Uterus (tissue), 4 donors: ENCODE results near the gene CDC42EP1. TPM values are rescaled to one million over a fixed set of nuclear protein-coding genes. Genes with fewer than 3 reads are reported as not detected.

Experiments used
- DNase-seq, 2 donors: peaks; one replicate each; pipeline ENCODE4 v3.0.0-alpha.2; 2019 to 2020
- H3K27ac ChIP-seq, 2 donors: fragments of 200-600 bp; sonication (generic); 1 replicate in 1 of 2; 2 replicates in 1 of 2; pipeline ENCODE4 v1.5.1; 2016 to 2018
- H3K27me3 ChIP-seq, 2 donors: fragments of 200-600 bp; sonication (generic); one replicate each; pipeline ENCODE4 v1.5.1; 2018 to 2019; ENCODE audit warnings: control low read depth in 1 of 2
- H3K36me3 ChIP-seq, 2 donors: fragments of 200-600 bp; sonication (generic); one replicate each; pipeline ENCODE4 v1.5.1; 2019; ENCODE audit warnings: control low read depth in 1 of 2
- H3K4me1 ChIP-seq, 2 donors: fragments of 200-600 bp; sonication (generic); one replicate each; pipeline ENCODE4 v1.5.1; 2018 to 2019; ENCODE audit warnings: control low read depth in 1 of 2
- H3K4me3 ChIP-seq, 2 donors: fragments of 200-600 bp; sonication (generic); 1 replicate in 1 of 2; 2 replicates in 1 of 2; pipeline ENCODE4 v1.5.1; 2018 to 2019; ENCODE audit warnings: mild to moderate bottlenecking in 1 of 2
- H3K9me3 ChIP-seq, 2 donors: fragments of 200-600 bp; sonication (generic); one replicate each; pipeline ENCODE4 v1.5.1; 2019; ENCODE audit warnings: control low read depth in 1 of 2
- CTCF ChIP-seq, 4 experiments: fragments of 200-600 bp in 2 of 4; fragments of 450-650 bp in 2 of 4; sonication (generic) in 2 of 4; IDR thresholded peaks; one replicate each; pipeline ENCODE4 v1.5.1; 2016 to 2019; ENCODE audit warnings: antibody characterized with exemption in 4 of 4, mild to moderate bottlenecking in 2 of 4, moderate library complexity in 1 of 4
- POLR2A ChIP-seq, 2 donors: fragments of 450-650 bp; IDR thresholded peaks; one replicate each; pipeline ENCODE4 v1.6.1; 2016; ENCODE audit warnings: antibody characterized with exemption in 2 of 2, mild to moderate bottlenecking in 1 of 2, moderate library complexity in 1 of 2
- intact Hi-C: fragments of 100-400 bp; cut with DNase I; formaldehyde crosslinking; loops from one replicate; pipeline ENCODE4 v1.15.1; 2023; ENCODE audit warnings: low total_unique reads
- total RNA-seq, 4 donors: library from RNA; depleted of rRNA in 3 of 4; stranded (reverse); fragments of >200 nt in 3 of 4; gene quantifications; one replicate each; pipeline versions ENCODE4 v1.1.0 to v1.2.4, GENCODE V29; 2014 to 2023
- donor health status: DM: yes; HTN: yes; CAD: no.

The CDC42EP1 gene
- total RNA-seq, 4 donors from 2014 or later, result 10.6 to 101 (median 16.5) TPM

- peak overlapping the region; percentile 97 to 98 for H3K27ac ChIP-seq
- no peaks in the 10 kb centered on the region for H3K36me3 ChIP-seq
- peak; percentile 77 to 78 for DNase-seq
- peak overlapping the region; percentile 10 to 27 for H3K4me3 ChIP-seq
- intact Hi-C loops, result loop anchor here (10.0 kb wide), 1 partner anchor 50 kb away; no protein-coding TSS in a partner anchor
- TF ChIP-seq POLR2A (IDR thresholded peaks at IDR 0.05) (no peak), CTCF (IDR thresholded peaks at IDR 0.05) (peak; percentile 64 to 82 (median 71))
- H3K27me3 ChIP-seq, result no peaks in the 10 kb centered on the region
- H3K9me3 ChIP-seq, result no peaks in the 10 kb centered on the region
- peaks cover 0 to 24% of the 10 kb centered on the region in 2 donors for H3K4me1 ChIP-seq
These were observed 15.2 kb upstream of the CDC42EP1 start for GRCh38 chr22:37544955-37545702.

GRCh38 chr22:37545703-37546436 is 14.4 kb upstream of the CDC42EP1 start:
- TF ChIP-seq POLR2A (IDR thresholded peaks at IDR 0.05), result peak; percentile 57 to 88
- TF ChIP-seq CTCF (IDR thresholded peaks at IDR 0.05), result peak in 1 of 4 experiments; percentile 7
- Histone ChIP-seq H3K4me3 (peak overlapping the region; percentile 10 to 27), H3K9me3 (no peaks in the 10 kb centered on the region), H3K27me3 (no peaks in the 10 kb centered on the region), H3K4me1 (peaks cover 0 to 31% of the 10 kb centered on the region in 2 donors), H3K36me3 (no peaks in the 10 kb centered on the region), H3K27ac (peak overlapping the region; percentile 97 to 98)
- intact Hi-C loops, result loop anchor here (10.0 kb wide), 1 partner anchor 49 kb away; no protein-coding TSS in a partner anchor
- DNase-seq, result peak; percentile 97

- Histone ChIP-seq H3K4me3 (no peak overlapping the region), H3K4me1 (peaks cover 0 to 31% of the 10 kb centered on the region in 2 donors), H3K9me3 (no peaks in the 10 kb centered on the region), H3K27me3 (no peaks in the 10 kb centered on the region), H3K27ac (peak overlapping the region; percentile 97 to 98), H3K36me3 (no peaks in the 10 kb centered on the region)
- peak in 1 of 2 donors; percentile 74 for DNase-seq
- peak in 2 of 4 experiments; percentile 8 to 16 for TF ChIP-seq CTCF (IDR thresholded peaks at IDR 0.05)
- TF ChIP-seq POLR2A (IDR thresholded peaks at IDR 0.05), result no peak
- intact Hi-C loops, result loop anchor here (10.0 kb wide), 1 partner anchor 48 kb away; no protein-coding TSS in a partner anchor
These were observed 13.6 kb upstream of the CDC42EP1 start for GRCh38 chr22:37546437-37547250.

DNA sequence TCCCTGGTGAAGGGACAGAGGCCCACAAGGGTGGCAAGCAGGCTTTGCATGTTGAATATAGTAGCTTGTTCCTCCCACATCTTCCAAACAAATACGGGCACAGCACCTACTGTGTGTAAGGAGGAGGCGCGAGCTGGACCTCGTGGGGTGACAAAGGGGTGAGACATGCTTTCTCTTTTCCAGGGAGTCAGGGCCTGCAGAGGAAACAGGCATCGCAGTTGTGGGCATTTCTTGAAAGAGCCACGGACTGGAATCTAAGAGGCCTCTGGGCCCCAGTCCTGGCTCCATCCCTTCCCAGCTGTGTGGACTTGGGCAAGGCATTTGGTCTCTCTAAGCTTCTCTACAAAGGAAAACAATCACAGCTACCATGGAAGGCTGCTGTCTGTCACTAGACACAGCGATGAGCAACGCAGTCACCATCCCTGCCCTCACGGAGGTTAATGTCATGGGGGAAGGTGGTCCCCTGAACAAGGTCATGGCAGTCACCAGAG is 13.0 kb upstream of the CDC42EP1 start:
- Histone ChIP-seq H3K27me3 (no peaks in the 10 kb centered on the region), H3K4me1 (peaks cover 6 to 37% of the 10 kb centered on the region in 2 donors), H3K4me3 (no peak overlapping the region), H3K27ac (peak overlapping the region; percentile 97 to 98), H3K36me3 (no peaks in the 10 kb centered on the region), H3K9me3 (no peaks in the 10 kb centered on the region)
- no peak for TF ChIP-seq POLR2A (IDR thresholded peaks at IDR 0.05)
- no peak for TF ChIP-seq CTCF (IDR thresholded peaks at IDR 0.05)
- DNase-seq, result no peak
- intact Hi-C loops, result loop anchor here (10.0 kb wide), 1 partner anchor 48 kb away; no protein-coding TSS in a partner anchor
